ENCODE results near the gene CADPS. TPM values are rescaled to one million over a fixed set of nuclear protein-coding genes. Genes with fewer than 3 reads are reported as not detected.

The CADPS gene
- polyA plus RNA-seq, 2 of the 4 experiments (the other 2 are of a cell fraction), result not detected

DNA sequence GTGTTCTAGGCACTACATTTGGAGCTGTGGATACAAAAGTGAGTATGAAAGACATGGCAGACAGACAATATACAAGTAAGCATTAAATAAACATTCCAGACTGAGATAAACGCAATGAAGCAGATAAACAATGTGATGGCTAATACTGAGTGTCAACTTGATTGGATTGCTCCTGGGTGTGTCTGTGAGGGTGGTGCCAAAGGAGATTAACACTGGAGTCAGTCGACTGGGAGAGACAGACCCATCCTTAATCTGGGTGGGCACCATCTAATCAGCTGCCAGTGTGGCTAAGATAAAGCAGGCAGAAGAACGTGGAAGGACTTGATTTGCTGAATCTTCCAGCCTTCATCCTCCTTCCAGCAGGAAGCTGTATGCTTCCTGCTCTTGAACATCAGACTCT, 77.2 kb downstream of the CADPS start:
- TF ChIP-seq EHMT2 (IDR thresholded peaks at IDR 0.05; ENCODE audit: low read depth) (no peak), FOXS1 (CRISPR knock-in tag; IDR thresholded peaks at IDR 0.05) (no peak), ZC3H11A (IDR thresholded peaks at IDR 0.05) (no peak)
- TF ChIP-seq, protein P1, sequence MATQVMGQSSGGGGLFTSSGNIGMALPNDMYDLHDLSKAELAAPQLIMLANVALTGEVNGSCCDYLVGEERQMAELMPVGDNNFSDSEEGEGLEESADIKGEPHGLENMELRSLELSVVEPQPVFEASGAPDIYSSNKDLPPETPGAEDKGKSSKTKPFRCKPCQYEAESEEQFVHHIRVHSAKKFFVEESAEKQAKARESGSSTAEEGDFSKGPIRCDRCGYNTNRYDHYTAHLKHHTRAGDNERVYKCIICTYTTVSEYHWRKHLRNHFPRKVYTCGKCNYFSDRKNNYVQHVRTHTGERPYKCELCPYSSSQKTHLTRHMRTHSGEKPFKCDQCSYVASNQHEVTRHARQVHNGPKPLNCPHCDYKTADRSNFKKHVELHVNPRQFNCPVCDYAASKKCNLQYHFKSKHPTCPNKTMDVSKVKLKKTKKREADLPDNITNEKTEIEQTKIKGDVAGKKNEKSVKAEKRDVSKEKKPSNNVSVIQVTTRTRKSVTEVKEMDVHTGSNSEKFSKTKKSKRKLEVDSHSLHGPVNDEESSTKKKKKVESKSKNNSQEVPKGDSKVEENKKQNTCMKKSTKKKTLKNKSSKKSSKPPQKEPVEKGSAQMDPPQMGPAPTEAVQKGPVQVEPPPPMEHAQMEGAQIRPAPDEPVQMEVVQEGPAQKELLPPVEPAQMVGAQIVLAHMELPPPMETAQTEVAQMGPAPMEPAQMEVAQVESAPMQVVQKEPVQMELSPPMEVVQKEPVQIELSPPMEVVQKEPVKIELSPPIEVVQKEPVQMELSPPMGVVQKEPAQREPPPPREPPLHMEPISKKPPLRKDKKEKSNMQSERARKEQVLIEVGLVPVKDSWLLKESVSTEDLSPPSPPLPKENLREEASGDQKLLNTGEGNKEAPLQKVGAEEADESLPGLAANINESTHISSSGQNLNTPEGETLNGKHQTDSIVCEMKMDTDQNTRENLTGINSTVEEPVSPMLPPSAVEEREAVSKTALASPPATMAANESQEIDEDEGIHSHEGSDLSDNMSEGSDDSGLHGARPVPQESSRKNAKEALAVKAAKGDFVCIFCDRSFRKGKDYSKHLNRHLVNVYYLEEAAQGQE (IDR thresholded peaks at IDR 0.05), result no peak
- CTCF ChIA-PET, result no interaction called here
- WGBS (ENCODE audit: missing lambda C conversion rate), result 2% methylated on average over 3 of the region's 3 CpGs

DNA sequence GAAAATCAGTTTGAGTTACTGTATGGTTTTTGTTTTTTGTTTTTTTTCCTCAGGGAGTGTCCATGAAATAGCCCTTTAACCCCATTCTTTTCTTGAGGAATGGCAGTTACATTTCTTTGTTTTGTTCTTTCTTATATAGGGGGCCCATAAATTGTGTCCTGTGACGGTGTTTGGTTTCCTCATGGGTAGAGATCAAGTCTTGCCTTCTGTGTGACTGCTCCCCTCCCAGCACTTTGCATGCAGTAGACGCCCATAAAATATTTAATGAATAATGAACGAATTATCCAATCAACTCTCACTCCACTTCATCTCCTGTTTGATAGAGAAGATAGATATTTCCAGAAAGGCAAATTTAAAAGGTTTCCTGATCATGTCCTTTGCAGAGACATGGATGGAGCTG, 78.1 kb downstream of the CADPS start:
- no peak overlapping the region for H3K27ac ChIP-seq
- no peaks in the 10 kb centered on the region for H3K9me3 ChIP-seq
- ATAC-seq (no peak), FAIRE-seq (no peak), DNase-seq (ENCODE audit: low read depth in 1 of 2, low spot score in 1 of 2) (no peak)
- no peak for TF ChIP-seq HEYL (CRISPR knock-in tag; IDR thresholded peaks at IDR 0.05)
- TF ChIP-seq ZNF302 (CRISPR knock-in tag; IDR thresholded peaks at IDR 0.05), result no peak
- no peak for TF ChIP-seq ZFP36 (IDR thresholded peaks at IDR 0.05; ENCODE audit: borderline replicate concordance, partially characterized antibody)
- no peak for TF ChIP-seq GATA3 (IDR thresholded peaks at IDR 0.05; ENCODE audit: borderline replicate concordance)
- no peak for TF ChIP-seq HOXB13 (CRISPR knock-in tag; IDR thresholded peaks at IDR 0.05; ENCODE audit: low read depth)
- 5% methylated on average over 3 of the region's 3 CpGs for WGBS (ENCODE audit: missing lambda C conversion rate)
- H3K4me3 ChIP-seq, result no peak overlapping the region
- H3K4me2 ChIP-seq, result no peak overlapping the region
- no peaks in the 10 kb centered on the region for H3K4me1 ChIP-seq
- CTCF ChIA-PET, result no interaction called here
- POLR2A ChIA-PET, result no interaction called here

More for the DNA sequence above, 77.2 kb downstream of the CADPS start:
- DNase-seq (ENCODE audit: low read depth in 1 of 2, low spot score in 1 of 2), result no peak
- Histone ChIP-seq H3K27ac (no peak overlapping the region), H3K4me3 (no peak overlapping the region), H3K4me1 (no peaks in the 10 kb centered on the region), H3K9me3 (no peaks in the 10 kb centered on the region), H3K4me2 (no peak overlapping the region)
- no peak for FAIRE-seq
- POLR2A ChIA-PET, result no interaction called here
- no peak for ATAC-seq

DNA sequence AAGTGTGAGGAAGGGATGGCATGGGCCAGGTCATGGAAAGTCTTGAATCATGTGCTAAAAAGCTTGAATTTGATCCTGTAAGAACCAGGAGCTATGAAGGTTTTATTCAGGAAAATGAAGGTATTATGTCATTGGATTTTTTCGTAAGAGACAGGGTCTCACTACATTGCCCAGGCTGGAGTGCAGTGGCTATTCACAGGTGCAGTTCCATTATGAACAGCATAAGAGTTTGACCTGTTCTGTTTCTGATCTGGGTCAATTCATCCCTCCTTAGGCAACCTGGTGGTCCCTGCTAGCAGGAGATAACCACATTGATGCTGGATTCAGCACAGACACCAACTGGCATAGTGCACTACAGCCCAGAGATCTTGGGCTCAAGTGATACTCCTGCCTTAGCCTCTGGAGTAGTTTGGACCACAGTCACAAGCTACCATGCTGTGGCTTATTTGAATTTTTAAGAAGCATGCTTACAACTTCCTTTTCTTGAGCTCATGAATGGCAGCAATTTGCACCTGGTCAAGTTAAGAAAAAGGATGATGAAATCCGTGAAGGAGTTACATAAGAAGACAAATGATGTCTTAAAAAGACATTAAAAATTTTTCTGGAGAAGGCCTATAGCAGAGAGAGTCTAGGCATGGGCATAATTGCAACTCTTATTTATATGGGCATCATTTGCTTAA, 79.1 kb downstream of the CADPS start:
- 0% methylated on average over 2 of the region's 2 CpGs for WGBS (ENCODE audit: missing lambda C conversion rate)
- Histone ChIP-seq H3K27ac (no peak overlapping the region), H3K9me3 (no peaks in the 10 kb centered on the region), H3K4me1 (no peaks in the 10 kb centered on the region), H3K4me2 (no peak overlapping the region), H3K4me3 (no peak overlapping the region)
- no peak for FAIRE-seq
- CTCF ChIA-PET, result no interaction called here
- no peak for ATAC-seq
- POLR2A ChIA-PET, result no interaction called here
- TF ChIP-seq MAZ (IDR thresholded peaks at IDR 0.05; ENCODE audit: borderline replicate concordance, low read depth, low read length) (no peak), KDM1A (IDR thresholded peaks at IDR 0.05; ENCODE audit: low read depth) (no peak)
- no peak for DNase-seq (ENCODE audit: low read depth in 1 of 2, low spot score in 1 of 2)

DNA sequence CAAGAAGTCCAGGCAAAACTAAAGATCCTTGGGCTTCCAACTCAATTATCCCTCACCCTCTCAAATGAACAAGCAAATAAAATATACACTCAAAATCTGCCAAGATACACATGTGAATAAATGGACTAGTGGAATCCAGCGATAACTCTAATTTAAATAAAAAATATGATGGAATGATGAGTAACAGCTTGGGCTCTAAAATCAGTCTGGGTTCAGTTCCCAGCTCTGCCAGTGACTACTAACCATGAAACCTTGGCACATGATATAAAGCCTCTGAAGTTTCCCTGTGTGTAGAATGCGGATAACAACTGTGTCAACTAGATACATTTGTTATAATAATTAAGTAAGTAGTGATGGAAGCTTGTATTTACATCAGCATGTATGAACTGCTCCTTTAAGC, 81.3 kb downstream of the CADPS start:
- H3K4me1 ChIP-seq, result no peaks in the 10 kb centered on the region
- ChIA-PET POLR2A (no interaction called here), CTCF (no interaction called here)
- no peak overlapping the region for H3K4me2 ChIP-seq
- no peak for ATAC-seq
- TF ChIP-seq EP300 (IDR thresholded peaks at IDR 0.05), result no peak
- TF ChIP-seq EHMT2 (IDR thresholded peaks at IDR 0.05; ENCODE audit: low read depth), result no peak
- TF ChIP-seq, protein P2, sequence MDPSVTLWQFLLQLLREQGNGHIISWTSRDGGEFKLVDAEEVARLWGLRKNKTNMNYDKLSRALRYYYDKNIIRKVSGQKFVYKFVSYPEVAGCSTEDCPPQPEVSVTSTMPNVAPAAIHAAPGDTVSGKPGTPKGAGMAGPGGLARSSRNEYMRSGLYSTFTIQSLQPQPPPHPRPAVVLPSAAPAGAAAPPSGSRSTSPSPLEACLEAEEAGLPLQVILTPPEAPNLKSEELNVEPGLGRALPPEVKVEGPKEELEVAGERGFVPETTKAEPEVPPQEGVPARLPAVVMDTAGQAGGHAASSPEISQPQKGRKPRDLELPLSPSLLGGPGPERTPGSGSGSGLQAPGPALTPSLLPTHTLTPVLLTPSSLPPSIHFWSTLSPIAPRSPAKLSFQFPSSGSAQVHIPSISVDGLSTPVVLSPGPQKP (IDR thresholded peaks at IDR 0.05; ENCODE audit: low read depth, low read length), result no peak
- TF ChIP-seq MAFK (IDR thresholded peaks at IDR 0.05; ENCODE audit: partially characterized antibody), result no peak
- no peak for TF ChIP-seq NPAS2 (CRISPR knock-in tag; IDR thresholded peaks at IDR 0.05; ENCODE audit: borderline replicate concordance)
- no peak for TF ChIP-seq NFE2L2 (conservative IDR thresholded peaks at IDR 0.05; ENCODE audit: low read length)
- 4% methylated on average over 2 of the region's 2 CpGs for WGBS (ENCODE audit: missing lambda C conversion rate)
- FAIRE-seq, result no peak
- DNase-seq (ENCODE audit: low read depth in 1 of 2, low spot score in 1 of 2), result no peak
- H3K9me3 ChIP-seq, result no peaks in the 10 kb centered on the region
- H3K4me3 ChIP-seq, result no peak overlapping the region
- H3K27ac ChIP-seq, result no peak overlapping the region

All from A549 (cell line).